Umbilical cord (tissue), 1 donor: ENCODE measurements around the gene HAP1. TPM values are rescaled to one million over a fixed set of nuclear protein-coding genes. Genes with fewer than 3 reads are reported as not detected.

ENCODE experiments used
- total RNA-seq: library from RNA; depleted of rRNA; stranded (reverse); fragments of >200 nt; gene quantifications from one replicate; pipeline ENCODE4 v1.2.3, GENCODE V29; 2014; ENCODE audit warnings: low replicate concordance; ENCODE audit not compliant: insufficient read depth

Gene HAP1
- total RNA-seq, 1 donor from 2014 or later = 0.24 TPM

Other genes with a start within 250 kb of the HAP1 start
- 1.9 TPM for gene KRT36, start 244.7 kb downstream of the HAP1 start, total RNA-seq
- 292 TPM for gene KRT13, start 229.0 kb downstream of the HAP1 start, total RNA-seq
- 24.1 TPM for gene KRT15, start 215.8 kb downstream of the HAP1 start, total RNA-seq
- gene KRT19, start 206.3 kb downstream of the HAP1 start, total RNA-seq = 334 TPM
- not detected for gene KRT9, start 162.6 kb downstream of the HAP1 start, total RNA-seq
- gene KRT14, start 147.7 kb downstream of the HAP1 start, total RNA-seq = 212 TPM
- 5.5 TPM for gene KRT16, start 121.9 kb downstream of the HAP1 start, total RNA-seq
- 762 TPM for gene KRT17, start 110.1 kb downstream of the HAP1 start, total RNA-seq
- gene EIF1, start 45.8 kb downstream of the HAP1 start, total RNA-seq = 146 TPM
- gene GAST, start 22.3 kb downstream of the HAP1 start, total RNA-seq = not detected
- gene JUP, start 52.1 kb upstream of the HAP1 start, total RNA-seq = 58.3 TPM
- 94.9 TPM for gene P3H4, start 77.3 kb upstream of the HAP1 start, total RNA-seq
- gene FKBP10, start 78.4 kb upstream of the HAP1 start, total RNA-seq = 317 TPM
- 50.1 TPM for gene NT5C3B, start 101.6 kb upstream of the HAP1 start, total RNA-seq
- 1.7 TPM for gene KLHL10, start 103.2 kb upstream of the HAP1 start, total RNA-seq
- gene KLHL11, start 130.8 kb upstream of the HAP1 start, total RNA-seq = 31.5 TPM
- 66.2 TPM for gene ACLY, start 184.3 kb upstream of the HAP1 start, total RNA-seq
- gene ODAD4, start 196.0 kb upstream of the HAP1 start, total RNA-seq = not detected
- 28.6 TPM for gene CNP, start 232.2 kb upstream of the HAP1 start, total RNA-seq